Measurements from ENCODE around the gene CTNNBIP1.

DNA sequence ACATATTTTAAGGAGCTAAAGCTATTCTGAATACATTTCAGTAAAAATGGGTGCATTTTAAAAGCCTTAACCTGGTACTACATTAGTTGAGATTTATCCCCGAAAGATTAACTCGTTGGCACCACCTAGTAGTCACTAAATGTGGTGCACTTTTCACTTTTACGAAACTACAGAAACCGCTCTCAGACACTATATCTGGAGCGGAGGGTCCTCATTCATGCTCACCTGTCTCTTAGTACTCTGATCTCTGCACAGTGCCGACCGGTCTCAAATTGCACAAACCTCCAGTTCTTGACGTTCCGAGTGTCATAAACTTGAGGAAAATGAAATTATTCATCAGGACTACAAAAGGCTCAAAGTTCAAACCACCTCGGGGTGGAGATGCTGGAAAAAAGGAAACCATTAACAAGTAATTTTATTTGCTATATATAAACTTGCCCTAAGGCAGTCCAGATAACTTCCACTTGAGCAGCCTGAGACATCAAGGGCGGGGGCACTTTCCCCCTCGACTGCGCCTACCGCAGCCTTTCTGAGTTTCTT lies 32.4 kb upstream of the CTNNBIP1 start:
- TF ChIP-seq REST (IDR thresholded peaks at IDR 0.05; ENCODE audit: insufficient read depth in 1 of 2, low read depth in 2 of 2, low read length in 2 of 2) (no peak), TAF1 (IDR thresholded peaks at IDR 0.05; ENCODE audit: borderline replicate concordance, insufficient read depth, low read length) (no peak), FOXP2 (optimal IDR thresholded peaks at IDR 0.05; ENCODE audit: borderline replicate concordance, extremely low read depth, extremely low read length, insufficient read depth) (no peak)
